ENCODE data around the gene TTC28. TPM values are rescaled to one million over a fixed set of nuclear protein-coding genes. Genes with fewer than 3 reads are reported as not detected.

The TTC28 gene
- total and polyA plus RNA-seq, 8 donors: 31.1 to 44.2 (median 41.4) TPM

GRCh38 chr22:27994481-27995331 is 684.9 kb downstream of the TTC28 start:
- H3K4me1 ChIP-seq: no peaks in the 10 kb centered on the region
- no peak overlapping the region for H3K4me3 ChIP-seq
- intact Hi-C loops (cut with DNase I): no loop called here
- H3K27ac ChIP-seq: no peak overlapping the region
- peaks cover 0 to 46% of the 10 kb centered on the region in 2 donors for H3K36me3 ChIP-seq
- ATAC-seq: no peak
- H3K27me3 ChIP-seq: no peaks in the 10 kb centered on the region
- DNase-seq: peak in 2 of 4 donors; percentile 27 to 48
- no peak for TF ChIP-seq CTCF (IDR thresholded peaks at IDR 0.05)
- H3K9me3 ChIP-seq: no peaks in the 10 kb centered on the region

DNA sequence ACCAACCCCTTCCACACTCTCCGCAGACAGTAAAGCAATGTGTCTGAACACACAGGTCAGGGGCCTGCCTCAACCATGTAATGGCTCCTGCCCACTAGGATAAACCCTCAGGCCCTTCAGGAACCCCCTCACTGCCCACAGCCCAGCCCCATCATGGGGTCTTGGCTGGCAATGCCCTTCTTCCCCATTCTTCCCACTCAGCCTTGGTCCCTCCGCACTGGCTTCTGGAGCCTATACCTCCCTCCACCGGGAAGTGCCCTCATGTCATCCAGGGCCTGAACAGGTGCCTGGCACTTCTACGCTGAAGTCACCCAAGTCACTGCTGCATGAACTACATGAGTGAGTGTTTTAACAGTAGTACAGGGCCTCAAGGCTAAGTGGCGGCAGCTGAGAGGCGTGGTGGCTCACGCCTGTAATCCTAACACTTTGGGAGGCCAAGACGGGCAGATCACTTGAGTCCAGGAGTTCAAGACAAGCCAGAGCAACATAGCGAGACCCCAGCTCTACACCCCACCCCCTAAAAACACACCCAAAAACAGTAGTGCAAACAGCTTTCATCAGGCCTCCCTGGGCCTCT is 685.8 kb downstream of the TTC28 start:
- intact Hi-C loops (cut with DNase I): no loop called here
- H3K27me3 ChIP-seq: no peaks in the 10 kb centered on the region
- H3K4me1 ChIP-seq: no peaks in the 10 kb centered on the region
- H3K9me3 ChIP-seq: no peaks in the 10 kb centered on the region
- DNase-seq (peak in 2 of 4 donors; percentile 19 to 39), ATAC-seq (no peak)
- no peak overlapping the region for H3K4me3 ChIP-seq
- no peak overlapping the region for H3K27ac ChIP-seq
- H3K36me3 ChIP-seq: peaks cover 0 to 48% of the 10 kb centered on the region in 2 donors
- TF ChIP-seq CTCF (IDR thresholded peaks at IDR 0.05): no peak

GRCh38 chr22:27993201-27993635 is 686.4 kb downstream of the TTC28 start:
- no peaks in the 10 kb centered on the region for H3K27me3 ChIP-seq
- H3K36me3 ChIP-seq: peaks cover 0 to 44% of the 10 kb centered on the region in 2 donors
- no peak for TF ChIP-seq CTCF (IDR thresholded peaks at IDR 0.05)
- H3K9me3 ChIP-seq: no peaks in the 10 kb centered on the region
- intact Hi-C loops (cut with DNase I): no loop called here
- DNase-seq (peak in 2 of 4 donors; percentile 27 to 74), ATAC-seq (no peak)
- no peaks in the 10 kb centered on the region for H3K4me1 ChIP-seq
- H3K27ac ChIP-seq: no peak overlapping the region
- H3K4me3 ChIP-seq: no peak overlapping the region

- no peak for TF ChIP-seq CTCF (IDR thresholded peaks at IDR 0.05)
- H3K36me3 ChIP-seq: peaks cover 0 to 41% of the 10 kb centered on the region in 2 donors
- no peak for ATAC-seq
- no peaks in the 10 kb centered on the region for H3K27me3 ChIP-seq
- intact Hi-C loops (cut with DNase I): no loop called here
- H3K9me3 ChIP-seq: no peaks in the 10 kb centered on the region
- H3K27ac ChIP-seq: no peak overlapping the region
- H3K4me3 ChIP-seq: no peak overlapping the region
- no peaks in the 10 kb centered on the region for H3K4me1 ChIP-seq
- DNase-seq: peak in 1 of 4 donors; percentile 26
Observed at GRCh38 chr22:27992294-27993165, 687.1 kb downstream of the TTC28 start.

Data from left lung (tissue), 10 donors.